Measurements from ENCODE around the gene OPN4.

The OPN4 gene

DNA sequence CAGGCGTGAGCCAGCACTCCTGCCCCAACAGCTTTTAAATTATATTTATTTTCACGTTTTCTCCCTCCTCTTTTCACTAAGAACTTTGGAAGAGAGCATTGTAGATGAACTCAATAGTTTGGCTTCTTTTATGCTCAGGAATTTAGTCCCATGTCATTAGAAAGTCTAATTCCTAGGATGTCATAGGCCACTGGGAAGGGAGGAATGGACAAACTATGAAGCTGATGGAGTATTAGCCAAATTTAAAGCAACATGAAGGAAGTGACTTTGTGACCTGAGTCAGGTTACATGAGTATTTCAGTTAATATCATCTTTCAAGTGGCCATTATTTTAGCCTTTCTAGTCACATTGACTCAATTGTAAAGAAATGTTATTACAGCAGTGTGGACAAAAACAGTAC, 18.0 kb upstream of the OPN4 start:
- no peaks in the 10 kb centered on the region for H3K4me1 ChIP-seq (ENCODE audit: insufficient read depth, low read length, poor library complexity, severe bottlenecking)
- no peak overlapping the region for H3K9ac ChIP-seq (ENCODE audit: low read depth, low read length, poor library complexity, severe bottlenecking)

DNA sequence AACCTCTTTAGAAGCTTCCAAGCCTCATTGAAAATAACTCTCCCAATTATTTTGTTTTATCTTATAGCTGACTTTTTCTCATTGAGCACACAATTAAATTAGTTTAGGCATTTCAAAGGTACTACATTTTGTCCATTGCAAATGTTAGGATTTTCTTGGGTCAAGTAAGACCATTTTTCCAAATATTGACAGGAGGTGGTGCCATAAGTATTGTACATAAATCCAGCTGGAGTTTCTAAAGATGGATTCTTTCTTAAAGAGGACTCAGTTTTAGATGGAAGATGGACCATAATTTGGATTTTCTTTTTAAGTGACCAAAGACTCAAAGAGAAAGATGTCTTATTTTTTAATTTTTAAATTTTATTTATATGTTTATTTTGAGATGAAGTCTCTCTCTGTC, 12.3 kb upstream of the OPN4 start:
- H3K4me1 ChIP-seq (ENCODE audit: insufficient read depth, low read length, poor library complexity, severe bottlenecking), result no peaks in the 10 kb centered on the region
- TF ChIP-seq, protein P1, sequence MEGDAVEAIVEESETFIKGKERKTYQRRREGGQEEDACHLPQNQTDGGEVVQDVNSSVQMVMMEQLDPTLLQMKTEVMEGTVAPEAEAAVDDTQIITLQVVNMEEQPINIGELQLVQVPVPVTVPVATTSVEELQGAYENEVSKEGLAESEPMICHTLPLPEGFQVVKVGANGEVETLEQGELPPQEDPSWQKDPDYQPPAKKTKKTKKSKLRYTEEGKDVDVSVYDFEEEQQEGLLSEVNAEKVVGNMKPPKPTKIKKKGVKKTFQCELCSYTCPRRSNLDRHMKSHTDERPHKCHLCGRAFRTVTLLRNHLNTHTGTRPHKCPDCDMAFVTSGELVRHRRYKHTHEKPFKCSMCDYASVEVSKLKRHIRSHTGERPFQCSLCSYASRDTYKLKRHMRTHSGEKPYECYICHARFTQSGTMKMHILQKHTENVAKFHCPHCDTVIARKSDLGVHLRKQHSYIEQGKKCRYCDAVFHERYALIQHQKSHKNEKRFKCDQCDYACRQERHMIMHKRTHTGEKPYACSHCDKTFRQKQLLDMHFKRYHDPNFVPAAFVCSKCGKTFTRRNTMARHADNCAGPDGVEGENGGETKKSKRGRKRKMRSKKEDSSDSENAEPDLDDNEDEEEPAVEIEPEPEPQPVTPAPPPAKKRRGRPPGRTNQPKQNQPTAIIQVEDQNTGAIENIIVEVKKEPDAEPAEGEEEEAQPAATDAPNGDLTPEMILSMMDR (conservative IDR thresholded peaks at IDR 0.05; ENCODE audit: low read length), result no peak
- no peak for TF ChIP-seq EZH2phosphoT487 (IDR thresholded peaks at IDR 0.05; ENCODE audit: borderline replicate concordance)
- no peaks in the 10 kb centered on the region for H3K36me3 ChIP-seq (ENCODE audit: insufficient read depth, low read length)
- H3F3A ChIP-seq (ENCODE audit: low read depth), result no peaks in the 10 kb centered on the region
- H3K79me2 ChIP-seq (ENCODE audit: insufficient read depth, low read length), result no peaks in the 10 kb centered on the region
- H3K27me3 ChIP-seq (ENCODE audit: insufficient read depth, low read length, poor library complexity, severe bottlenecking), result no peaks in the 10 kb centered on the region
- H3K4me3 ChIP-seq (ENCODE audit: low read length, poor library complexity, severe bottlenecking), result no peak overlapping the region
- H4K20me1 ChIP-seq (ENCODE audit: insufficient read depth, low read length, poor library complexity, severe bottlenecking), result no peaks in the 10 kb centered on the region
- no peak overlapping the region for H2AFZ ChIP-seq (ENCODE audit: low read length)
- H3K9ac ChIP-seq (ENCODE audit: low read depth, low read length, poor library complexity, severe bottlenecking), result no peak overlapping the region
- H3K9me2 ChIP-seq (replicated peaks; ENCODE audit: low read depth, low read length), result no peaks in the 10 kb centered on the region
- H3K9me3 ChIP-seq (ENCODE audit: insufficient read depth, low read depth, low read length), result no peaks in the 10 kb centered on the region
- H3K4me2 ChIP-seq (ENCODE audit: low read depth, low read length, poor library complexity, severe bottlenecking), result no peak overlapping the region

More for the DNA sequence above, 18.0 kb upstream of the OPN4 start:
- Histone ChIP-seq H3K9me2 (replicated peaks; ENCODE audit: low read depth, low read length) (no peaks in the 10 kb centered on the region), H4K20me1 (ENCODE audit: insufficient read depth, low read length, poor library complexity, severe bottlenecking) (no peaks in the 10 kb centered on the region), H2AFZ (ENCODE audit: low read length) (no peak overlapping the region), H3K79me2 (ENCODE audit: insufficient read depth, low read length) (no peaks in the 10 kb centered on the region), H3K27me3 (ENCODE audit: insufficient read depth, low read length, poor library complexity, severe bottlenecking) (no peaks in the 10 kb centered on the region), H3K4me2 (ENCODE audit: low read depth, low read length, poor library complexity, severe bottlenecking) (no peak overlapping the region), H3K36me3 (ENCODE audit: insufficient read depth, low read length) (no peaks in the 10 kb centered on the region), H3K4me3 (ENCODE audit: low read length, poor library complexity, severe bottlenecking) (no peak overlapping the region), H3K9me3 (ENCODE audit: insufficient read depth, low read depth, low read length) (no peaks in the 10 kb centered on the region), H3F3A (ENCODE audit: low read depth) (no peaks in the 10 kb centered on the region)
- no peak for TF ChIP-seq EZH2phosphoT487 (IDR thresholded peaks at IDR 0.05; ENCODE audit: borderline replicate concordance)
- TF ChIP-seq, protein P1 (conservative IDR thresholded peaks at IDR 0.05; ENCODE audit: low read length), result no peak

DNA sequence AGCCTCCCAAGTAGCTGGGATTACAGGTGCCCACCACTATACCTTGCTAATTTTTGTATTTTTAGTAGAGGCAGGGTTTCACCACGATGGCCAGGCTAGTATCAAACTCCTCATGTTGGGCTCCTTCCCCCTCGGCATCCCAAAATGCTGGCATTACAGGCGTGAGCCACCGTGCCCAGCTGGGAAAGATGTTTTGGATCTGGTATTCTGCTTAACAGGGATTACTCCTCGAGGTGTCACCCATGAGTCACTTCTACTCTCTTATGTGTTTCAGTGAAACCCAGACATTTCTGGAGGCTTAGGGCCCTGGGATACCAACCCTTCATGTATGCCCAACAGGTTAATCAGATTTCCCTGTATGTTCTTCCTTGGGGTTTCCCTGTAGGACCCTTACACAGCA, 11.8 kb upstream of the OPN4 start:
- Histone ChIP-seq H3K79me2 (ENCODE audit: insufficient read depth, low read length) (no peaks in the 10 kb centered on the region), H3K4me3 (ENCODE audit: low read length, poor library complexity, severe bottlenecking) (no peak overlapping the region), H3K4me1 (ENCODE audit: insufficient read depth, low read length, poor library complexity, severe bottlenecking) (no peaks in the 10 kb centered on the region), H3F3A (ENCODE audit: low read depth) (no peaks in the 10 kb centered on the region), H3K9ac (ENCODE audit: low read depth, low read length, poor library complexity, severe bottlenecking) (no peak overlapping the region), H4K20me1 (ENCODE audit: insufficient read depth, low read length, poor library complexity, severe bottlenecking) (no peaks in the 10 kb centered on the region), H3K9me3 (ENCODE audit: insufficient read depth, low read depth, low read length) (no peaks in the 10 kb centered on the region), H3K9me2 (replicated peaks; ENCODE audit: low read depth, low read length) (no peaks in the 10 kb centered on the region), H3K36me3 (ENCODE audit: insufficient read depth, low read length) (no peaks in the 10 kb centered on the region), H3K27me3 (ENCODE audit: insufficient read depth, low read length, poor library complexity, severe bottlenecking) (no peaks in the 10 kb centered on the region), H3K4me2 (ENCODE audit: low read depth, low read length, poor library complexity, severe bottlenecking) (no peak overlapping the region), H2AFZ (ENCODE audit: low read length) (no peak overlapping the region)
- TF ChIP-seq, protein P1 (conservative IDR thresholded peaks at IDR 0.05; ENCODE audit: low read length), result no peak
